CD4-positive, CD25-positive, alpha-beta regulatory T cell (primary cell): Measurements from ENCODE around the gene SLF2. TPM values are rescaled to one million over a fixed set of nuclear protein-coding genes. Genes with fewer than 3 reads are reported as not detected.

ENCODE experiments used
- ATAC-seq, 2 donors: fragments of 150-1000 bp; cut with Tn5 transposase; one replicate each; pipeline ENCODE4 v1.10.0; 2021; ENCODE audit warnings: low read depth in 2 of 2, moderate number of reproducible peaks in 2 of 2, moderate library complexity in 1 of 2
- DNase-seq, 3 donors: peaks; one replicate each; pipeline versions ENCODE4 v3.0.0 to v3.0.0-alpha.2; 2012 to 2022; ENCODE audit warnings: mixed read lengths in 1 of 3
- H3K27ac ChIP-seq: one replicate; pipeline ENCODE4 v1.7.0; 2013; ENCODE audit warnings: mild to moderate bottlenecking, low read length; ENCODE audit not compliant: insufficient read depth, poor library complexity, severe bottlenecking
- H3K27me3 ChIP-seq: one replicate; pipeline ENCODE4 v1.7.0; 2013; ENCODE audit warnings: low read length; ENCODE audit not compliant: control insufficient read depth, insufficient read depth
- H3K36me3 ChIP-seq: one replicate; pipeline ENCODE4 v1.7.0; 2013; ENCODE audit warnings: mild to moderate bottlenecking, low read length, moderate library complexity; ENCODE audit not compliant: control insufficient read depth, insufficient read depth
- H3K4me1 ChIP-seq: 2 replicates; pipeline ENCODE4 v1.7.0; 2013; ENCODE audit warnings: mild to moderate bottlenecking, low read length; ENCODE audit not compliant: insufficient read depth, control insufficient read depth, poor library complexity, severe bottlenecking
- H3K4me3 ChIP-seq: one replicate; pipeline ENCODE4 v1.7.0; 2013; ENCODE audit warnings: low read depth, mild to moderate bottlenecking, low read length, moderate library complexity
- H3K9me3 ChIP-seq, 2 experiments: 1 replicate in 1 of 2; 2 replicates in 1 of 2; pipeline ENCODE4 v1.7.0; 2013; ENCODE audit warnings: low read length in 2 of 2, mild to moderate bottlenecking in 1 of 2, moderate library complexity in 1 of 2; ENCODE audit not compliant: control insufficient read depth in 2 of 2
- H3K27ac Mint-ChIP-seq, 3 donors: one replicate each; pipeline ENCODE4 v1.8.0; 2020 to 2022; ENCODE audit warnings: mild to moderate bottlenecking in 3 of 3, mixed read lengths in 3 of 3, moderate library complexity in 2 of 3
- H3K27me3 Mint-ChIP-seq: one replicate; pipeline ENCODE4 v1.8.0; 2022; ENCODE audit warnings: mild to moderate bottlenecking, mixed read lengths
- H3K36me3 Mint-ChIP-seq: one replicate; pipeline ENCODE4 v1.8.0; 2020; ENCODE audit warnings: mixed read lengths
- H3K4me1 Mint-ChIP-seq, 4 donors: one replicate each; pipeline ENCODE4 v1.8.0; 2020 to 2022; ENCODE audit warnings: mixed read lengths in 4 of 4, mild to moderate bottlenecking in 1 of 4
- H3K4me3 Mint-ChIP-seq, 4 donors: one replicate each; pipeline ENCODE4 v1.8.0; 2020 to 2022; ENCODE audit warnings: mild to moderate bottlenecking in 4 of 4, mixed read lengths in 4 of 4, moderate library complexity in 3 of 4
- H3K9me3 Mint-ChIP-seq, 7 donors: one replicate each; pipeline ENCODE4 v1.8.0; 2020 to 2022; ENCODE audit warnings: mixed read lengths in 7 of 7, mild to moderate bottlenecking in 3 of 7, moderate library complexity in 2 of 7
- polyA plus RNA-seq, 4 donors: library from polyadenylated mRNA; unstranded; fragments of 300-500 nt; fragmentation: Illumina TruSeq; gene quantifications; one replicate each; pipeline ENCODE4 v1.2.3, GENCODE V29; 2021
- total RNA-seq: library from RNA; stranded (reverse); gene quantifications from one replicate; pipeline ENCODE4 v1.2.3, GENCODE V29; 2022

The SLF2 gene
- total and polyA plus RNA-seq, 5 donors from 2014 or later = 10.3 to 23.2 (median 10.6) TPM

GRCh38 chr10:100897976-100898375 is 14.8 kb upstream of the SLF2 start:
- ATAC-seq (no peak), DNase-seq (no peak)
- no peak overlapping the region for H3K4me3 ChIP-seq
- Mint-ChIP-seq H3K27ac (no peak overlapping the region), H3K4me3 (no peak overlapping the region), H3K36me3 (no peaks in the 10 kb centered on the region), H3K9me3 (no peaks in the 10 kb centered on the region), H3K27me3 (peaks cover 59% of the 10 kb centered on the region), H3K4me1 (peaks cover 0 to 10% (median 3%) of the 10 kb centered on the region in 4 donors)
- H3K9me3 ChIP-seq = no peaks in the 10 kb centered on the region
- H3K36me3 ChIP-seq = no peaks in the 10 kb centered on the region
- no peak overlapping the region for H3K27ac ChIP-seq
- peaks cover 19% of the 10 kb centered on the region for H3K27me3 ChIP-seq
- H3K4me1 ChIP-seq = no peaks in the 10 kb centered on the region

- peaks cover 65% of the 10 kb centered on the region for H3K27me3 Mint-ChIP-seq
- Histone ChIP-seq H3K4me1 (no peaks in the 10 kb centered on the region), H3K9me3 (no peaks in the 10 kb centered on the region), H3K27me3 (peaks cover 23% of the 10 kb centered on the region), H3K4me3 (no peak overlapping the region), H3K27ac (no peak overlapping the region), H3K36me3 (no peaks in the 10 kb centered on the region)
- H3K27ac Mint-ChIP-seq = no peak overlapping the region
- DNase-seq = no peak
- no peak overlapping the region for H3K4me3 Mint-ChIP-seq
- peaks cover 0 to 10% (median 3%) of the 10 kb centered on the region in 4 donors for H3K4me1 Mint-ChIP-seq
- no peak for ATAC-seq
- no peaks in the 10 kb centered on the region for H3K9me3 Mint-ChIP-seq
- H3K36me3 Mint-ChIP-seq = peaks cover 4% of the 10 kb centered on the region
Measured at GRCh38 chr10:100899171-100899570, 13.6 kb upstream of the SLF2 start.

GRCh38 chr10:100901051-100901450 is 11.7 kb upstream of the SLF2 start:
- Mint-ChIP-seq H3K4me1 (no peaks in the 10 kb centered on the region), H3K27ac (no peak overlapping the region), H3K27me3 (peaks cover 52% of the 10 kb centered on the region), H3K9me3 (no peaks in the 10 kb centered on the region), H3K4me3 (peak overlapping the region in 1 of 4 donors; percentile 27), H3K36me3 (peaks cover 4% of the 10 kb centered on the region)
- Histone ChIP-seq H3K27ac (no peak overlapping the region), H3K36me3 (no peaks in the 10 kb centered on the region), H3K9me3 (no peaks in the 10 kb centered on the region), H3K4me1 (no peaks in the 10 kb centered on the region), H3K27me3 (peaks cover 20% of the 10 kb centered on the region), H3K4me3 (no peak overlapping the region)
- no peak for ATAC-seq
- no peak for DNase-seq

GRCh38 chr10:100902622-100903021 is 10.1 kb upstream of the SLF2 start:
- Mint-ChIP-seq H3K27me3 (peaks cover 45% of the 10 kb centered on the region), H3K27ac (no peak overlapping the region), H3K4me3 (no peak overlapping the region), H3K9me3 (no peaks in the 10 kb centered on the region), H3K36me3 (peaks cover 4% of the 10 kb centered on the region), H3K4me1 (peaks cover 0 to 6% (median 5%) of the 10 kb centered on the region in 4 donors)
- no peak overlapping the region for H3K4me3 ChIP-seq
- H3K9me3 ChIP-seq = no peaks in the 10 kb centered on the region
- no peaks in the 10 kb centered on the region for H3K4me1 ChIP-seq
- DNase-seq (no peak), ATAC-seq (no peak)
- H3K36me3 ChIP-seq = no peaks in the 10 kb centered on the region
- H3K27ac ChIP-seq = no peak overlapping the region
- H3K27me3 ChIP-seq = peaks cover 20% of the 10 kb centered on the region

GRCh38 chr10:100904917-100905316 is 7.8 kb upstream of the SLF2 start:
- Mint-ChIP-seq H3K27me3 (peaks cover 32% of the 10 kb centered on the region), H3K4me1 (peaks cover 0 to 14% (median 9%) of the 10 kb centered on the region in 4 donors), H3K36me3 (peaks cover 4% of the 10 kb centered on the region), H3K4me3 (no peak overlapping the region), H3K9me3 (no peaks in the 10 kb centered on the region), H3K27ac (peak overlapping the region in 1 of 3 donors; percentile 26)
- Histone ChIP-seq H3K4me3 (no peak overlapping the region), H3K4me1 (no peaks in the 10 kb centered on the region), H3K9me3 (no peaks in the 10 kb centered on the region), H3K27me3 (peaks cover 17% of the 10 kb centered on the region), H3K27ac (no peak overlapping the region), H3K36me3 (no peaks in the 10 kb centered on the region)
- ATAC-seq (no peak), DNase-seq (no peak)

- no peak overlapping the region for H3K4me3 Mint-ChIP-seq
- ATAC-seq (no peak), DNase-seq (peak in 1 of 3 donors; percentile 39)
- Histone ChIP-seq H3K27ac (no peak overlapping the region), H3K27me3 (peaks cover 6% of the 10 kb centered on the region), H3K4me1 (peaks cover 4% of the 10 kb centered on the region), H3K4me3 (no peak overlapping the region), H3K36me3 (no peaks in the 10 kb centered on the region), H3K9me3 (no peaks in the 10 kb centered on the region)
- H3K9me3 Mint-ChIP-seq = no peaks in the 10 kb centered on the region
- H3K4me1 Mint-ChIP-seq = peaks cover 0 to 27% (median 15%) of the 10 kb centered on the region in 4 donors
- H3K36me3 Mint-ChIP-seq = peaks cover 4% of the 10 kb centered on the region
- peaks cover 18% of the 10 kb centered on the region for H3K27me3 Mint-ChIP-seq
- H3K27ac Mint-ChIP-seq = peak overlapping the region in 1 of 3 donors; percentile 4
Measured at GRCh38 chr10:100907175-100907574, 5.6 kb upstream of the SLF2 start.

- peak overlapping the region in 1 of 4 donors; percentile 27 for H3K4me3 Mint-ChIP-seq
- no peak for DNase-seq
- Histone ChIP-seq H3K27me3 (peaks cover 4% of the 10 kb centered on the region), H3K27ac (no peak overlapping the region), H3K4me3 (no peak overlapping the region), H3K4me1 (peaks cover 8% of the 10 kb centered on the region), H3K9me3 (no peaks in the 10 kb centered on the region), H3K36me3 (no peaks in the 10 kb centered on the region)
- no peaks in the 10 kb centered on the region for H3K9me3 Mint-ChIP-seq
- no peak overlapping the region for H3K27ac Mint-ChIP-seq
- peaks cover 0 to 30% (median 17%) of the 10 kb centered on the region in 4 donors for H3K4me1 Mint-ChIP-seq
- ATAC-seq = no peak
- H3K36me3 Mint-ChIP-seq = peaks cover 4% of the 10 kb centered on the region
- peaks cover 18% of the 10 kb centered on the region for H3K27me3 Mint-ChIP-seq
Measured at GRCh38 chr10:100907773-100908363, 4.9 kb upstream of the SLF2 start.

- H3K4me3 Mint-ChIP-seq = peak overlapping the region in 1 of 4 donors; percentile 27
- no peaks in the 10 kb centered on the region for H3K9me3 Mint-ChIP-seq
- Histone ChIP-seq H3K27ac (no peak overlapping the region), H3K36me3 (no peaks in the 10 kb centered on the region), H3K4me3 (no peak overlapping the region), H3K9me3 (no peaks in the 10 kb centered on the region), H3K27me3 (no peaks in the 10 kb centered on the region), H3K4me1 (peaks cover 11% of the 10 kb centered on the region)
- peaks cover 14% of the 10 kb centered on the region for H3K27me3 Mint-ChIP-seq
- no peak overlapping the region for H3K27ac Mint-ChIP-seq
- DNase-seq (no peak), ATAC-seq (no peak)
- peaks cover 0 to 34% (median 18%) of the 10 kb centered on the region in 4 donors for H3K4me1 Mint-ChIP-seq
- peaks cover under 1% of the 10 kb centered on the region for H3K36me3 Mint-ChIP-seq
Measured at GRCh38 chr10:100908378-100908777, 4.4 kb upstream of the SLF2 start.
